ENCODE measurements around the gene GABRB3.

Gene GABRB3

GRCh38 chr15:26661748-26662147 lies 111.1 kb downstream of the GABRB3 start:
- Histone ChIP-seq H3K79me2 (ENCODE audit: insufficient read depth, low read length) (no peaks in the 10 kb centered on the region), H2AFZ (ENCODE audit: low read length) (no peak overlapping the region), H3K9ac (ENCODE audit: low read depth, low read length, poor library complexity, severe bottlenecking) (no peak overlapping the region), H3K9me2 (replicated peaks; ENCODE audit: low read depth, low read length) (no peaks in the 10 kb centered on the region), H4K20me1 (ENCODE audit: insufficient read depth, low read length, poor library complexity, severe bottlenecking) (no peaks in the 10 kb centered on the region), H3K4me2 (ENCODE audit: low read depth, low read length, poor library complexity, severe bottlenecking) (no peak overlapping the region), H3K36me3 (ENCODE audit: insufficient read depth, low read length) (no peaks in the 10 kb centered on the region), H3K4me3 (ENCODE audit: low read length, poor library complexity, severe bottlenecking) (no peak overlapping the region), H3K9me3 (ENCODE audit: insufficient read depth, low read depth, low read length) (peaks cover 15% of the 10 kb centered on the region), H3K4me1 (ENCODE audit: insufficient read depth, low read length, poor library complexity, severe bottlenecking) (no peaks in the 10 kb centered on the region), H3K27me3 (ENCODE audit: insufficient read depth, low read length, poor library complexity, severe bottlenecking) (no peaks in the 10 kb centered on the region), H3F3A (ENCODE audit: low read depth) (no peaks in the 10 kb centered on the region)
- TF ChIP-seq CTCF (conservative IDR thresholded peaks at IDR 0.05; ENCODE audit: low read length) (no peak), EZH2phosphoT487 (IDR thresholded peaks at IDR 0.05; ENCODE audit: borderline replicate concordance) (no peak)

GRCh38 chr15:26661107-26661506 lies 111.8 kb downstream of the GABRB3 start:
- peaks cover 15% of the 10 kb centered on the region for H3K9me3 ChIP-seq (ENCODE audit: insufficient read depth, low read depth, low read length)
- no peaks in the 10 kb centered on the region for H3K9me2 ChIP-seq (replicated peaks; ENCODE audit: low read depth, low read length)
- H3K4me3 ChIP-seq (ENCODE audit: low read length, poor library complexity, severe bottlenecking) = no peak overlapping the region
- no peaks in the 10 kb centered on the region for H4K20me1 ChIP-seq (ENCODE audit: insufficient read depth, low read length, poor library complexity, severe bottlenecking)
- H3F3A ChIP-seq (ENCODE audit: low read depth) = no peaks in the 10 kb centered on the region
- no peaks in the 10 kb centered on the region for H3K36me3 ChIP-seq (ENCODE audit: insufficient read depth, low read length)
- no peak overlapping the region for H3K9ac ChIP-seq (ENCODE audit: low read depth, low read length, poor library complexity, severe bottlenecking)
- no peaks in the 10 kb centered on the region for H3K27me3 ChIP-seq (ENCODE audit: insufficient read depth, low read length, poor library complexity, severe bottlenecking)
- H3K4me1 ChIP-seq (ENCODE audit: insufficient read depth, low read length, poor library complexity, severe bottlenecking) = no peaks in the 10 kb centered on the region
- no peak for TF ChIP-seq CTCF (conservative IDR thresholded peaks at IDR 0.05; ENCODE audit: low read length)
- no peak for TF ChIP-seq EZH2phosphoT487 (IDR thresholded peaks at IDR 0.05; ENCODE audit: borderline replicate concordance)
- H3K4me2 ChIP-seq (ENCODE audit: low read depth, low read length, poor library complexity, severe bottlenecking) = no peak overlapping the region
- no peak overlapping the region for H2AFZ ChIP-seq (ENCODE audit: low read length)
- H3K79me2 ChIP-seq (ENCODE audit: insufficient read depth, low read length) = no peaks in the 10 kb centered on the region

GRCh38 chr15:26660241-26660640 lies 112.6 kb downstream of the GABRB3 start:
- Histone ChIP-seq H3K9me2 (replicated peaks; ENCODE audit: low read depth, low read length) (no peaks in the 10 kb centered on the region), H3K27me3 (ENCODE audit: insufficient read depth, low read length, poor library complexity, severe bottlenecking) (no peaks in the 10 kb centered on the region), H3K9ac (ENCODE audit: low read depth, low read length, poor library complexity, severe bottlenecking) (no peak overlapping the region), H4K20me1 (ENCODE audit: insufficient read depth, low read length, poor library complexity, severe bottlenecking) (no peaks in the 10 kb centered on the region), H2AFZ (ENCODE audit: low read length) (no peak overlapping the region), H3K36me3 (ENCODE audit: insufficient read depth, low read length) (no peaks in the 10 kb centered on the region), H3K79me2 (ENCODE audit: insufficient read depth, low read length) (no peaks in the 10 kb centered on the region), H3F3A (ENCODE audit: low read depth) (no peaks in the 10 kb centered on the region), H3K9me3 (ENCODE audit: insufficient read depth, low read depth, low read length) (peaks cover 11% of the 10 kb centered on the region; the same call in 1 of the 2 replicates), H3K4me3 (ENCODE audit: low read length, poor library complexity, severe bottlenecking) (no peak overlapping the region), H3K4me1 (ENCODE audit: insufficient read depth, low read length, poor library complexity, severe bottlenecking) (no peaks in the 10 kb centered on the region), H3K4me2 (ENCODE audit: low read depth, low read length, poor library complexity, severe bottlenecking) (no peak overlapping the region)
- TF ChIP-seq CTCF (conservative IDR thresholded peaks at IDR 0.05; ENCODE audit: low read length) (no peak), EZH2phosphoT487 (IDR thresholded peaks at IDR 0.05; ENCODE audit: borderline replicate concordance) (no peak)
